Calu3 (cell line): ENCODE data around the gene SCGN. TPM values are rescaled to one million over a fixed set of nuclear protein-coding genes. Genes with fewer than 3 reads are reported as not detected.

Source experiments
- BruUV-seq: library from RNA; stranded (reverse); fragments of 400-500 nt; replicated peaks from 2 replicates; lab custom pipeline; 2021; lab: Mats Ljungman, UMichigan
- CTCF ChIA-PET: fragments of 300-600 bp; sonication (Branson Sonifier 250); formaldehyde crosslinking; loops from one replicate; lab custom pipeline; 2022; ENCODE audit warnings: antibody characterized with exemption; lab: Charles Lee
- DNase-seq: peaks from one replicate; pipeline ENCODE4 v3.0.0; 2022
- H3K27ac Mint-ChIP-seq: one replicate; pipeline ENCODE4 v1.8.0; 2022; ENCODE audit warnings: mixed read lengths; ENCODE audit not compliant: unreplicated experiment
- H3K27me3 Mint-ChIP-seq: one replicate; pipeline ENCODE4 v1.8.0; 2022; ENCODE audit warnings: mixed read lengths; ENCODE audit not compliant: unreplicated experiment
- H3K36me3 Mint-ChIP-seq: one replicate; pipeline ENCODE4 v1.8.0; 2022; ENCODE audit warnings: mild to moderate bottlenecking, moderate library complexity, mixed read lengths; ENCODE audit not compliant: insufficient read depth, unreplicated experiment
- H3K4me1 Mint-ChIP-seq: one replicate; pipeline ENCODE4 v1.8.0; 2022; ENCODE audit warnings: mild to moderate bottlenecking, low read depth, mixed read lengths; ENCODE audit not compliant: unreplicated experiment
- H3K4me3 Mint-ChIP-seq: one replicate; pipeline ENCODE4 v1.8.0; 2022; ENCODE audit warnings: mild to moderate bottlenecking, low read depth, moderate library complexity, mixed read lengths; ENCODE audit not compliant: unreplicated experiment
- H3K9me3 Mint-ChIP-seq: one replicate; pipeline ENCODE4 v1.8.0; 2022; ENCODE audit warnings: low read depth, mixed read lengths; ENCODE audit not compliant: unreplicated experiment
- CTCF ChIP-seq: fragments of 200-600 bp; IDR thresholded peaks from one replicate; pipeline ENCODE4 v1.8.0; 2022; ENCODE audit warnings: antibody characterized with exemption; ENCODE audit not compliant: unreplicated experiment
- intact Hi-C: fragments of 100-400 bp; cut with micrococcal nuclease; formaldehyde crosslinking; loops from one replicate; pipeline ENCODE4 v1.10.0; 2022; ENCODE audit not compliant: unreplicated experiment
- total RNA-seq: library from RNA; stranded (reverse); gene quantifications from 2 replicates; pipeline ENCODE4 v1.2.3, GENCODE V29; 2022

Gene SCGN
- total RNA-seq, 1 experiment from 2014 or later, result 3.5 TPM

GRCh38 chr6:25682324-25682723, 30.3 kb downstream of the SCGN start:
- H3K36me3 Mint-ChIP-seq, result no peaks in the 10 kb centered on the region
- intact Hi-C loops, result no loop called here
- H3K9me3 Mint-ChIP-seq, result no peaks in the 10 kb centered on the region
- DNase-seq, result no peak
- no peak overlapping the region for H3K27ac Mint-ChIP-seq
- no peak for TF ChIP-seq CTCF
- no TSS peak for BruUV-seq
- H3K4me1 Mint-ChIP-seq, result no peaks in the 10 kb centered on the region
- no peaks in the 10 kb centered on the region for H3K27me3 Mint-ChIP-seq
- H3K4me3 Mint-ChIP-seq, result no peak overlapping the region
- CTCF ChIA-PET, result interaction anchor here (1.1 kb wide), 1 partner anchor 11 kb away, joined by 3 read pairs; no protein-coding TSS in a partner anchor

GRCh38 chr6:25684565-25684964, 32.5 kb downstream of the SCGN start:
- BruUV-seq, result no TSS peak
- CTCF ChIA-PET, result no interaction called here
- intact Hi-C loops, result no loop called here

GRCh38 chr6:25685251-25685650, 33.2 kb downstream of the SCGN start:
- no peaks in the 10 kb centered on the region for H3K36me3 Mint-ChIP-seq
- no TSS peak for BruUV-seq
- intact Hi-C loops, result no loop called here
- DNase-seq, result no peak
- no peak overlapping the region for H3K4me3 Mint-ChIP-seq
- no peak for TF ChIP-seq CTCF
- H3K27ac Mint-ChIP-seq, result no peak overlapping the region
- CTCF ChIA-PET, result no interaction called here
- no peaks in the 10 kb centered on the region for H3K4me1 Mint-ChIP-seq
- no peaks in the 10 kb centered on the region for H3K27me3 Mint-ChIP-seq
- H3K9me3 Mint-ChIP-seq, result no peaks in the 10 kb centered on the region

More at GRCh38 chr6:25684565-25684964, 32.5 kb downstream of the SCGN start:
- no peaks in the 10 kb centered on the region for H3K36me3 Mint-ChIP-seq
- H3K9me3 Mint-ChIP-seq, result no peaks in the 10 kb centered on the region
- no peak for DNase-seq
- no peaks in the 10 kb centered on the region for H3K4me1 Mint-ChIP-seq
- H3K27me3 Mint-ChIP-seq, result no peaks in the 10 kb centered on the region
- TF ChIP-seq CTCF, result no peak
- no peak overlapping the region for H3K27ac Mint-ChIP-seq
- H3K4me3 Mint-ChIP-seq, result no peak overlapping the region

GRCh38 chr6:25685896-25686295, 33.9 kb downstream of the SCGN start:
- no peak for DNase-seq
- Mint-ChIP-seq H3K9me3 (no peaks in the 10 kb centered on the region), H3K4me3 (no peak overlapping the region), H3K27ac (no peak overlapping the region), H3K36me3 (no peaks in the 10 kb centered on the region), H3K27me3 (no peaks in the 10 kb centered on the region), H3K4me1 (no peaks in the 10 kb centered on the region)
- CTCF ChIA-PET, result no interaction called here
- BruUV-seq, result no TSS peak
- intact Hi-C loops, result no loop called here
- no peak for TF ChIP-seq CTCF
